ENCODE data around the gene MAST3. TPM values are rescaled to one million over a fixed set of nuclear protein-coding genes. Genes with fewer than 3 reads are reported as not detected.
A peak's percentile ranks its signal among the peaks of the same experiment; 100 is the strongest.

Gene MAST3
- total and polyA plus RNA-seq, 2 of the 8 experiments (the other 6 are each of a cell fraction or from before 2014, with no cell fraction given): 3.4 to 9.0 TPM

- DNase-seq (ENCODE audit: low read depth in 1 of 2, low spot score in 2 of 2) (peak; percentile 95 to 99), FAIRE-seq (peak; percentile 99)
- Histone ChIP-seq H2BK20ac (ENCODE audit: low read length) (no peak within 1 kb of the TSS), H3K27me3 (replicated peaks in 1 of 4; ENCODE audit: control insufficient read depth in 3 of 4, extremely low read depth in 1 of 4, insufficient read depth in 3 of 4, low read length in 3 of 4) (no peaks in the 10 kb centered on the region), H3K14ac (ENCODE audit: insufficient read length) (no peak within 1 kb of the TSS), H3K27ac (ENCODE audit: low read depth, low read length) (peak within 1 kb of the TSS; percentile 60), H3K4me2 (ENCODE audit: insufficient read depth in 1 of 2, low read depth in 2 of 2, low read length in 2 of 2) (peak within 1 kb of the TSS; percentile 93 to 94), H3K9me3 (ENCODE audit: insufficient read depth in 2 of 2, low read depth in 1 of 2, low read length in 1 of 2) (no peaks in the 10 kb centered on the region), H3K4me3 (ENCODE audit: extremely low read depth in 1 of 4, insufficient read depth in 2 of 4, low read depth in 3 of 4, low read length in 4 of 4) (peak within 1 kb of the TSS; percentile 82 to 96 (median 89)), H3K23me2 (ENCODE audit: low read depth, low read length) (peaks cover 10% of the 10 kb centered on the region), H3K36me3 (ENCODE audit: control insufficient read depth in 2 of 4, insufficient read depth in 4 of 4, low read length in 3 of 4) (peaks cover 3 to 21% (median 6%) of the 10 kb centered on the region in 4 experiments; a peak in 6 of 8 replicates), H3K4me1 (replicated peaks in 1 of 4; ENCODE audit: control insufficient read depth in 3 of 4, insufficient read depth in 4 of 4, low read length in 3 of 4) (peaks cover 5 to 12% (median 8%) of the 10 kb centered on the region in 4 experiments), H3K4ac (replicated peaks; ENCODE audit: insufficient read length, low read depth, low read length) (no peak within 1 kb of the TSS), H2BK5ac (ENCODE audit: low read depth, low read length) (peak within 1 kb of the TSS; percentile 85; the same call in 1 of the 2 replicates), H2BK120ac (replicated peaks; ENCODE audit: low read depth, low read length) (no peak within 1 kb of the TSS), H2AFZ (ENCODE audit: low read length) (no peak within 1 kb of the TSS), H3K23ac (ENCODE audit: insufficient read length) (no peak within 1 kb of the TSS), H2AK5ac (ENCODE audit: low read depth, low read length) (no peak within 1 kb of the TSS), H4K5ac (ENCODE audit: insufficient read length, low read depth, low read length) (peak within 1 kb of the TSS; percentile 7), H3K56ac (replicated peaks; ENCODE audit: insufficient read length, low read depth, low read length) (peak within 1 kb of the TSS; percentile 16), H2BK12ac (ENCODE audit: low read depth, low read length) (no peak within 1 kb of the TSS), H4K20me1 (replicated peaks in 1 of 2; ENCODE audit: control insufficient read depth in 1 of 2, insufficient read depth in 2 of 2, low read length in 2 of 2) (peaks cover 3 to 19% of the 10 kb centered on the region in 2 experiments), H3K79me1 (ENCODE audit: low read depth, low read length) (peaks cover 6% of the 10 kb centered on the region; the same call in 1 of the 2 replicates), H3K9ac (replicated peaks in 1 of 4; ENCODE audit: extremely low read depth in 1 of 4, low read depth in 3 of 4, low read length in 3 of 4) (peak within 1 kb of the TSS; percentile 58 to 79 (median 69)), H3K79me2 (ENCODE audit: control insufficient read depth in 1 of 2, insufficient read depth in 2 of 2, low read length in 2 of 2) (peaks cover 0 to 4% of the 10 kb centered on the region in 2 experiments; a peak in 1 of 4 replicates), H3K18ac (ENCODE audit: extremely low read depth, low read length) (peak within 1 kb of the TSS; percentile 71; the same call in 1 of the 2 replicates), H2BK15ac (ENCODE audit: low read length) (no peak within 1 kb of the TSS), H4K91ac (replicated peaks; ENCODE audit: insufficient read length, low read length) (no peak within 1 kb of the TSS), H4K8ac (ENCODE audit: extremely low read depth, insufficient read depth, low read length) (peak within 1 kb of the TSS; percentile 72; the same call in 1 of the 2 replicates)
- POLR2A ChIA-PET (ENCODE audit: partially characterized antibody): interaction anchor here (0.7 to 5.8 kb wide), 10 partner anchors 11 to 199 kb away, joined by 3 to 38 read pairs (median 3); partner anchors contain the start of genes IFI30, JUND and RAB3A
- 1% methylated on average over 57 of the region's 74 CpGs; no CpG with 5 or more reads in 1 of the 2 experiments for WGBS, 2 experiments (ENCODE audit: extremely low coverage in 1 of 2, insufficient coverage in 1 of 2, insufficient read length in 1 of 2, insufficient replicate concordance in 2 of 2, low coverage in 1 of 2, low lambda C conversion rate in 2 of 2, missing lambda C conversion rate in 1 of 2)
- CTCF ChIA-PET (ENCODE audit: partially characterized antibody): interaction anchor here (0.6 to 2.8 kb wide), 12 partner anchors 11 to 80 kb away, joined by 3 to 20 read pairs (median 4); a partner anchor contains a TSS
- peak; percentile 85 for TF ChIP-seq SP2 (IDR thresholded peaks at IDR 0.05; ENCODE audit: low read length)
- no peak for TF ChIP-seq RAD21 (IDR thresholded peaks at IDR 0.05 in 1 of 2, conservative IDR thresholded peaks at IDR 0.05 in 1 of 2; ENCODE audit: low read depth in 2 of 2, low read length in 2 of 2)
- peak; percentile 87; the same call in 1 of the 2 replicates for TF ChIP-seq SP4 (IDR thresholded peaks at IDR 0.05; ENCODE audit: low read length)
- TF ChIP-seq RFX5 (IDR thresholded peaks at IDR 0.05; ENCODE audit: borderline replicate concordance, low read depth, low read length): peak; percentile 56; the same call in 1 of the 2 replicates
- TF ChIP-seq SIN3A (conservative IDR thresholded peaks at IDR 0.05 in 1 of 2, IDR thresholded peaks at IDR 0.05 in 1 of 2; ENCODE audit: low read depth in 1 of 2, low read length in 2 of 2): peak in 1 of 2 experiments; percentile 41; a peak in 1 of 4 replicates
- peak; percentile 63 for TF ChIP-seq POLR2AphosphoS5 (IDR thresholded peaks at IDR 0.05; ENCODE audit: low read depth, low read length)
- no peak for TF ChIP-seq GTF2F1 (IDR thresholded peaks at IDR 0.05; ENCODE audit: borderline replicate concordance, low read depth, low read length)
- no peak for TF ChIP-seq E2F6 (IDR thresholded peaks at IDR 0.05)
- peak; percentile 83 for TF ChIP-seq CREB1 (IDR thresholded peaks at IDR 0.05)
- TF ChIP-seq CHD2 (IDR thresholded peaks at IDR 0.05; ENCODE audit: low read length): peak; percentile 93
- 0 out of 2 replicates have a peak, but pooled peaks have one; percentile 46 for TF ChIP-seq CEBPB (IDR thresholded peaks at IDR 0.05; ENCODE audit: low read depth, low read length)
Measured at GRCh38 chr19:18192673-18193387, 95.3 kb downstream of the MAST3 start, which contains the start of gene MPV17L2. Gene MPV17L2, plus strand, starts transcription at chr19:18193218. Its CDS starts 64 bp downstream, at chr19:18193282.

All from H1 (cell line).